ENCODE measurements around the gene B3GNT8.
"Not testable (repeated sequence)": the region's sequence is repeated elsewhere in the genome, so short reads cannot be mapped to it uniquely, and the experiment has no call there.

The B3GNT8 gene

GRCh38 chr19:41435936-41436673 lies 8.9 kb upstream of the B3GNT8 start:
- DNase-seq = no peak

GRCh38 chr19:41435376-41435775 lies 8.2 kb upstream of the B3GNT8 start:
- DNase-seq = not testable (repeated sequence)

- no peak for DNase-seq
Observed at GRCh38 chr19:41434450-41434849, 7.3 kb upstream of the B3GNT8 start.

- no peak for DNase-seq
Observed at GRCh38 chr19:41433171-41433570, 6.0 kb upstream of the B3GNT8 start.

- no peak for DNase-seq
Observed at GRCh38 chr19:41431426-41432386, 4.5 kb upstream of the B3GNT8 start.

- DNase-seq = no peak
Observed at GRCh38 chr19:41430922-41431321, 3.7 kb upstream of the B3GNT8 start.

- no peak for DNase-seq
Observed at GRCh38 chr19:41428481-41428859, 1.3 kb upstream of the B3GNT8 start.

GRCh38 chr19:41427647-41428480 lies 690 bp upstream of the B3GNT8 start:
- peak; percentile 24 for DNase-seq

GRCh38 chr19:41426116-41426841 lies 895 bp downstream of the B3GNT8 start:
- no peak for DNase-seq

GRCh38 chr19:41425174-41426115 lies 1.7 kb downstream of the B3GNT8 start:
- DNase-seq = no peak

- no peak for DNase-seq
Observed at GRCh38 chr19:41424335-41425173, 2.6 kb downstream of the B3GNT8 start.

GRCh38 chr19:41422955-41423354 lies 4.2 kb downstream of the B3GNT8 start:
- no peak for DNase-seq

- DNase-seq = no peak
Observed at GRCh38 chr19:41422456-41422855, 4.7 kb downstream of the B3GNT8 start.

- no peak for DNase-seq
Observed at GRCh38 chr19:41421973-41422372, 5.2 kb downstream of the B3GNT8 start.

GRCh38 chr19:41421314-41421713 lies 5.9 kb downstream of the B3GNT8 start:
- DNase-seq = no peak

- DNase-seq = no peak
Observed at GRCh38 chr19:41420101-41420880, 6.9 kb downstream of the B3GNT8 start.

GRCh38 chr19:41416194-41416674 lies 10.9 kb downstream of the B3GNT8 start:
- no peak for DNase-seq

GRCh38 chr19:41415154-41415571 lies 12.0 kb downstream of the B3GNT8 start:
- DNase-seq = peak; percentile 90

- DNase-seq = no peak
Observed at GRCh38 chr19:41414461-41414860, 12.7 kb downstream of the B3GNT8 start.

All from SHP77 treated with DMSO at 0.1 percent for 48 hours (cell line).